Lower lobe of right lung (tissue), 2 donors: ENCODE data around the gene GIN1. TPM values are rescaled to one million over a fixed set of nuclear protein-coding genes. Genes with fewer than 3 reads are reported as not detected.

Source experiments
- ATAC-seq, 2 donors: fragments of 200-7000 bp; cut with Tn5 transposase; one replicate each; pipeline ENCODE4 v1.9.1; 2020 to 2022; ENCODE audit warnings: mild to moderate bottlenecking in 2 of 2, moderate library complexity in 2 of 2
- DNase-seq: peaks from one replicate; pipeline ENCODE4 v3.0.0-alpha.2; 2020
- H3K27ac ChIP-seq: fragments of 200-600 bp; one replicate; pipeline ENCODE4 v1.8.0; 2022
- H3K27me3 ChIP-seq: fragments of 200-600 bp; one replicate; pipeline ENCODE4 v1.8.0; 2022; ENCODE audit warnings: low read depth
- H3K36me3 ChIP-seq: fragments of 200-600 bp; one replicate; pipeline ENCODE4 v1.8.0; 2022; ENCODE audit warnings: mild to moderate bottlenecking
- H3K4me1 ChIP-seq: fragments of 200-600 bp; one replicate; pipeline ENCODE4 v1.8.0; 2022
- H3K4me3 ChIP-seq: fragments of 200-600 bp; one replicate; pipeline ENCODE4 v1.8.0; 2022; ENCODE audit warnings: mild to moderate bottlenecking
- H3K9me3 ChIP-seq: fragments of 200-600 bp; one replicate; pipeline ENCODE4 v1.8.0; 2022
- CTCF ChIP-seq: fragments of 200-600 bp; IDR thresholded peaks from one replicate; pipeline ENCODE4 v1.8.0; 2022; ENCODE audit warnings: antibody characterized with exemption, mild to moderate bottlenecking
- intact Hi-C: fragments of 100-400 bp; cut with DNase I; formaldehyde crosslinking; loops from one replicate; pipeline ENCODE4 v1.11.0; 2022
- total RNA-seq: library from RNA; stranded (reverse); fragmentation: NEBNext Ultra II Directional; extraction: Animal tissue kit (Norgen Biotek cat#: 25700); gene quantifications from one replicate; pipeline ENCODE4 v1.2.1, GENCODE V29; 2021
- donor health status: DM: no; HTN: yes; CAD: no; lungs with severe emphysema.

Gene GIN1
- total RNA-seq, 1 donor from 2014 or later: 7.5 TPM

DNA sequence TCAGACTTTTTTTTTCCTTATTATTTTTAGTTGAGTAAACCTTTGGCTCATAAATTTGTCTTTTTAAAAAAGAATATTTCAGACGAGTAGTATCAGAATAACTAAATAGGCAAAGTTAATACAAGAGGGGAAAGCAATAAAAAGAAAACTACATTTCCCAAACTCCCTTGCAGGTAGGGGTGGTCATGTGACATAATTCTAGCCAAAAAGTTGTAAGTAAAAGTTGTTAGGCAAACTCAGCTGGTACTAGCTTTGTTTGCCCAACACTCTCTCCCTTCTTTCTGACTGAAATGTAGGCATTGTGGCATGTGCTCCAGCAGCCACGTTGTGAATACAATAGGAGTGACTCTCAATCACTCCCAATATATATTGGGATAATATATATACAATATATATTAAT, 20.9 kb downstream of the GIN1 start:
- no peak for TF ChIP-seq CTCF
- DNase-seq (no peak), ATAC-seq (no peak)
- Histone ChIP-seq H3K9me3 (no peaks in the 10 kb centered on the region), H3K4me1 (no peaks in the 10 kb centered on the region), H3K27ac (no peak overlapping the region), H3K4me3 (no peak overlapping the region), H3K36me3 (peaks cover 24% of the 10 kb centered on the region), H3K27me3 (no peaks in the 10 kb centered on the region)
- intact Hi-C loops: no loop called here

DNA sequence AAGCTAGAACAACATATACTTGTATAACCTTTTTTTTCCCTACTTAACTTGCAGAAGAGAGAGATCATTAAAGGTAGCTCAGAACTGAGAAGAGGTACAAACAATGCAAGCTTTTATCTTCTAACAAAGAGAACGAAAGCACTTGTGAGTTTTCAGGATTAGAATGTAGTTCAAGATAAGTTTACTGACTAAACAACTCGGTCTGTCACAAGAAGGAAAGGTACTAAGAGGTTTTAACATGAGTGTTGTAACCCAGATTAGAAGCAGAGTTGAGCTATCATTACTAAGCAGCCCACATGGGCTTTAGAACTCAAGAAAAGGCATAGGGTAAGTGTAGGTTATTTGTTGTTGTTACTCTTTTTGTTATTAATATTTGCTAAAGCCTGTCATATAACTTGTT, 25.2 kb downstream of the GIN1 start:
- peak in 1 of 2 donors; percentile 53 for ATAC-seq
- H3K27ac ChIP-seq: no peak overlapping the region
- no peaks in the 10 kb centered on the region for H3K9me3 ChIP-seq

DNA sequence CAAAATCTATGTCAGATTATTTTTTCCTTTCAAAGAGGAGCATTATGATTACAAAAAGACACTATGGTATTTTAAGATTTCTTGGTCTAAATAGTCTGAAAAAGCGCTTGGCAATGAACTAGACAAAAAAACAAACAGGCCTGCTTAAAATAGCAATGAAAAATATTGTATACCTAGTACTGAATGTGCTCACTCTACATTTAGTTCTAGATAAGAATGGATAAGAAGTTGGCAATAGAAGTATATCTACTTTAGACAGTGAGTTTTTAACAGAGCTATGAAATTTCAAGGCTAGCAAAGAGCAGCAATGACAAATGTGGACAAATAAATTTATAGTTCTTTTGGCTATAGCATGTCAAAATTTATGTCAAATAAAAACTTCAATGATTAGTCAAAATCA, 26.2 kb downstream of the GIN1 start:
- intact Hi-C loops: no loop called here
- H3K27ac ChIP-seq: no peak overlapping the region

More for the DNA sequence above, 25.2 kb downstream of the GIN1 start:
- intact Hi-C loops: no loop called here
- no peak overlapping the region for H3K4me3 ChIP-seq
- no peaks in the 10 kb centered on the region for H3K4me1 ChIP-seq
- TF ChIP-seq CTCF: no peak
- H3K27me3 ChIP-seq: no peaks in the 10 kb centered on the region
- peaks cover 4% of the 10 kb centered on the region for H3K36me3 ChIP-seq
- no peak for DNase-seq

DNA sequence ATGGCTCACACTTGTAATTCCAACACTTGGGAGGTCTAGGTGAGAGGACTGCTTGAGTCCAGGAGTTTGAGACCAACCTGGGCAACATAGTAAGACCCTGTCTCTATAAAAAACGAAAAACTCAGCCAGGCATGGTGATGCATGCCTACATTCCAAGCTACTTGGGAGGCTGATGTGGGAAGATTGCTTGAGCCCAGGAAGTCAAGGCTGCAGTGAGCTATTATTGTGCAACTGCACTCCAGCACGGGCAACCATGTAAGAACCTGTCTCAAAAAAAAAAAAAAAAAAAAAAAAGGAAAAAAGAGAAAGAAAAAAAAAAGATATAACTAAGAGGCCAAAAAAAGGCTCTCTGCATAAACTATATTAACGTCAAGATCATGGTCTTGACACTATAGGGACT, 27.3 kb downstream of the GIN1 start:
- peaks cover 7% of the 10 kb centered on the region for H3K36me3 ChIP-seq
- intact Hi-C loops: no loop called here
- no peaks in the 10 kb centered on the region for H3K9me3 ChIP-seq
- TF ChIP-seq CTCF: no peak
- H3K4me1 ChIP-seq: no peaks in the 10 kb centered on the region
- no peak for ATAC-seq
- no peak for DNase-seq
- no peak overlapping the region for H3K4me3 ChIP-seq
- no peaks in the 10 kb centered on the region for H3K27me3 ChIP-seq
- H3K27ac ChIP-seq: no peak overlapping the region

More for the DNA sequence above, 26.2 kb downstream of the GIN1 start:
- Histone ChIP-seq H3K27me3 (no peaks in the 10 kb centered on the region), H3K4me1 (no peaks in the 10 kb centered on the region), H3K9me3 (no peaks in the 10 kb centered on the region), H3K36me3 (peaks cover 4% of the 10 kb centered on the region), H3K4me3 (no peak overlapping the region)
- ATAC-seq (no peak), DNase-seq (no peak)
- no peak for TF ChIP-seq CTCF

DNA sequence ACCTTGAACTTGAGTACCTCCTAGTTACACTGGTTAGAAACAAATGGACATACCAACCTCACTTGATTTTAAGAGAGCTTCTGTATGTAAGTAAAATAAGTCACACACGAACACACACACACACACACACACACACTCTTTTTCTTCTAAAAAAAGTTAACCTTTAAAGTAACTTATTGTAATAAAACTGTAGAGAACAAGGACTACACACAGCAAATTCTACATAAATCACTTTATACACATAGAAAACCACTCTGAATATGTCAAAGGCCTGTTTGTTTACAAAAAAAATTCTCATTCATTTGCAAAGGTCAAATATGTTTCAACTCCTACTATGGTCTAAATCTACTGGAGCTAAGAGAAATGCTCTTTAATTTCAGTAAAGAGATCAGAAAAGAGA, 29.1 kb downstream of the GIN1 start:
- ATAC-seq (no peak), DNase-seq (no peak)
- H3K4me1 ChIP-seq: no peaks in the 10 kb centered on the region
- peaks cover 4% of the 10 kb centered on the region for H3K9me3 ChIP-seq
- no peak for TF ChIP-seq CTCF
- H3K27me3 ChIP-seq: no peaks in the 10 kb centered on the region
- H3K27ac ChIP-seq: no peak overlapping the region
- intact Hi-C loops: no loop called here
- H3K4me3 ChIP-seq: no peak overlapping the region
- peaks cover 26% of the 10 kb centered on the region for H3K36me3 ChIP-seq

GRCh38 chr5:103089272-103089671, 30.7 kb downstream of the GIN1 start:
- TF ChIP-seq CTCF: no peak
- intact Hi-C loops: no loop called here
- no peaks in the 10 kb centered on the region for H3K27me3 ChIP-seq

More at GRCh38 chr5:103089272-103089671, 30.7 kb downstream of the GIN1 start:
- DNase-seq: no peak
- H3K4me1 ChIP-seq: no peaks in the 10 kb centered on the region
- no peak for ATAC-seq
- no peak overlapping the region for H3K4me3 ChIP-seq
- peaks cover 22% of the 10 kb centered on the region for H3K36me3 ChIP-seq
- peaks cover 11% of the 10 kb centered on the region for H3K9me3 ChIP-seq
- H3K27ac ChIP-seq: no peak overlapping the region
